ENCODE measurements around the gene CHAC2. TPM values are rescaled to one million over a fixed set of nuclear protein-coding genes. Genes with fewer than 3 reads are reported as not detected.

The CHAC2 gene
- total RNA-seq, 4 donors from 2014 or later, result 1.6 to 3.6 (median 2.1) TPM

GRCh38 chr2:53750041-53750768 lies 17.4 kb upstream of the CHAC2 start:
- ATAC-seq, result no peak
- H3K27ac ChIP-seq, result no peak overlapping the region
- WGBS, 2 donors (ENCODE audit: low coverage in 1 of 2), result 38 to 64% methylated on average over 3 to 4 of the region's 4 CpGs

GRCh38 chr2:53751728-53752127 lies 15.9 kb upstream of the CHAC2 start:
- ATAC-seq, result no peak
- H3K27ac ChIP-seq, result no peak overlapping the region
- TF ChIP-seq POLR2A (IDR thresholded peaks at IDR 0.05), result no peak
- no peak for TF ChIP-seq POLR2AphosphoS5 (IDR thresholded peaks at IDR 0.05)
- peaks cover 0 to 33% of the 10 kb centered on the region in 2 donors for H3K36me3 ChIP-seq
- no peak overlapping the region for H3K4me3 ChIP-seq
- 38 to 57% methylated on average over 1 of the region's 1 CpG for WGBS, 2 donors (ENCODE audit: low coverage in 1 of 2)
- peaks cover 0 to under 1% (median 0%) of the 10 kb centered on the region in 3 donors for H3K9me3 ChIP-seq
- H3K4me1 ChIP-seq, result peaks cover 0 to 13% (median 0%) of the 10 kb centered on the region in 3 donors
- no peaks in the 10 kb centered on the region for H3K27me3 ChIP-seq

More at GRCh38 chr2:53750041-53750768, 17.4 kb upstream of the CHAC2 start:
- TF ChIP-seq EP300 (IDR thresholded peaks at IDR 0.05) (no peak), POLR2AphosphoS5 (IDR thresholded peaks at IDR 0.05) (no peak), POLR2A (IDR thresholded peaks at IDR 0.05) (no peak)
- TF ChIP-seq, protein P1, sequence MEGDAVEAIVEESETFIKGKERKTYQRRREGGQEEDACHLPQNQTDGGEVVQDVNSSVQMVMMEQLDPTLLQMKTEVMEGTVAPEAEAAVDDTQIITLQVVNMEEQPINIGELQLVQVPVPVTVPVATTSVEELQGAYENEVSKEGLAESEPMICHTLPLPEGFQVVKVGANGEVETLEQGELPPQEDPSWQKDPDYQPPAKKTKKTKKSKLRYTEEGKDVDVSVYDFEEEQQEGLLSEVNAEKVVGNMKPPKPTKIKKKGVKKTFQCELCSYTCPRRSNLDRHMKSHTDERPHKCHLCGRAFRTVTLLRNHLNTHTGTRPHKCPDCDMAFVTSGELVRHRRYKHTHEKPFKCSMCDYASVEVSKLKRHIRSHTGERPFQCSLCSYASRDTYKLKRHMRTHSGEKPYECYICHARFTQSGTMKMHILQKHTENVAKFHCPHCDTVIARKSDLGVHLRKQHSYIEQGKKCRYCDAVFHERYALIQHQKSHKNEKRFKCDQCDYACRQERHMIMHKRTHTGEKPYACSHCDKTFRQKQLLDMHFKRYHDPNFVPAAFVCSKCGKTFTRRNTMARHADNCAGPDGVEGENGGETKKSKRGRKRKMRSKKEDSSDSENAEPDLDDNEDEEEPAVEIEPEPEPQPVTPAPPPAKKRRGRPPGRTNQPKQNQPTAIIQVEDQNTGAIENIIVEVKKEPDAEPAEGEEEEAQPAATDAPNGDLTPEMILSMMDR (IDR thresholded peaks at IDR 0.05), result no peak
- Histone ChIP-seq H3K9me3 (no peaks in the 10 kb centered on the region), H3K4me3 (no peak overlapping the region), H3K27me3 (no peaks in the 10 kb centered on the region), H3K4me1 (peaks cover 0 to 15% (median 0%) of the 10 kb centered on the region in 3 donors), H3K36me3 (peaks cover 0 to 22% of the 10 kb centered on the region in 2 donors)

DNA sequence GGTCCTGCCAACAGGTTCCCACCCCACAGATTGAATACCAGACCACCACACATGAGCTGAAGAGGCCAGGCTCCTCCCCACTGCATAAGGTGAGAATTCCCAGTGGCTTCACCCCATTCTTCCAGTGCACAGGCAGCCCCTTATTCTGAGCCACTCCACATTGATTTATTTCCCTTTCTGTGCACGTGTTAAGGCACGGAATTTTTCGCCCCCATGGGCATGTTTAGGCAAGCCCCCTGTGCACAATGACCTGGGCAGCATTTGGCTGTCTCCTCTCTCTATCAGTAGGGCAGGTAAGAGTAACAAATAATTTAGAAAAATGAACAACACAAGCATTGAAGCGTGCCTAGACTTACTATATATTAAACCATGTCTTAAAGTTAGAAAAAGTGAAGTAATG lies 15.2 kb upstream of the CHAC2 start:
- no peak overlapping the region for H3K4me3 ChIP-seq
- no peak overlapping the region for H3K27ac ChIP-seq
- TF ChIP-seq POLR2AphosphoS5 (IDR thresholded peaks at IDR 0.05) (no peak), EP300 (IDR thresholded peaks at IDR 0.05) (no peak), POLR2A (IDR thresholded peaks at IDR 0.05) (no peak)
- TF ChIP-seq, protein P1 (IDR thresholded peaks at IDR 0.05), result no peak
- H3K9me3 ChIP-seq, result peaks cover 0 to 6% (median 0%) of the 10 kb centered on the region in 3 donors
- H3K27me3 ChIP-seq, result no peaks in the 10 kb centered on the region
- no peak for ATAC-seq
- WGBS, 2 donors (ENCODE audit: low coverage in 1 of 2), result 92% methylated on average over 4 of the region's 4 CpGs; no CpG with 5 or more reads in 1 of the 2 donors
- peaks cover 0 to 34% of the 10 kb centered on the region in 2 donors for H3K36me3 ChIP-seq
- H3K4me1 ChIP-seq, result peaks cover 0 to 13% (median 0%) of the 10 kb centered on the region in 3 donors

DNA sequence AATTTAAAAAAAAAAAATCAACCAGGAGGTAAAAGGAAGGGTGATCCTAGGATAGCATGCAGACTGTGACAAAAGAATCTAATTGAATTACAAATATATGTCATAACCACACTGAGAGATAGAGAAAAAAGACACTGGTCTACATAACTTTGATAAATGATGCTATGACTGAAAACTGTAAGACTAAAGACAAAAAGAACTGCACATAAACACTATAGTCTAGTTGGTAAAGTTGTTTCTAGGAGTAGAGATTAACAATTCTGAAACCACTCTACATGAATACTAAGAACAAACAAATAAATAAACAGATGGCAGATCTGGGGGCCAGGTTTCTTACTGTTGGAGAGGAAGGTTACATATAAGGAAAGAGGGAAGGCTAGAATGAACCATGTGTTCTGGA lies 14.6 kb upstream of the CHAC2 start:
- H3K27me3 ChIP-seq, result no peaks in the 10 kb centered on the region
- peaks cover 0 to 6% (median 0%) of the 10 kb centered on the region in 3 donors for H3K9me3 ChIP-seq
- ATAC-seq, result no peak
- H3K27ac ChIP-seq, result no peak overlapping the region
- H3K4me3 ChIP-seq, result no peak overlapping the region
- peaks cover 0 to 32% of the 10 kb centered on the region in 2 donors for H3K36me3 ChIP-seq
- H3K4me1 ChIP-seq, result peaks cover 0 to 13% (median 0%) of the 10 kb centered on the region in 3 donors
- no peak for TF ChIP-seq POLR2AphosphoS5 (IDR thresholded peaks at IDR 0.05)
- TF ChIP-seq EP300 (IDR thresholded peaks at IDR 0.05), result no peak
- no peak for TF ChIP-seq POLR2A (IDR thresholded peaks at IDR 0.05)
- TF ChIP-seq, protein P1 (IDR thresholded peaks at IDR 0.05), result no peak

GRCh38 chr2:53755121-53755520 lies 12.5 kb upstream of the CHAC2 start:
- ATAC-seq, result peak; percentile 69

More at GRCh38 chr2:53755121-53755520, 12.5 kb upstream of the CHAC2 start:
- WGBS, 2 donors (ENCODE audit: low coverage in 1 of 2), result 67 to 75% methylated on average over 2 of the region's 2 CpGs
- no peak overlapping the region for H3K4me3 ChIP-seq
- no peak overlapping the region for H3K27ac ChIP-seq
- peaks cover 0 to 6% (median 0%) of the 10 kb centered on the region in 3 donors for H3K9me3 ChIP-seq
- H3K36me3 ChIP-seq, result peaks cover 0 to 21% of the 10 kb centered on the region in 2 donors
- TF ChIP-seq, protein P1 (IDR thresholded peaks at IDR 0.05), result no peak
- TF ChIP-seq POLR2A (IDR thresholded peaks at IDR 0.05) (no peak), EP300 (IDR thresholded peaks at IDR 0.05) (no peak), POLR2AphosphoS5 (IDR thresholded peaks at IDR 0.05) (no peak)
- peaks cover 0 to 13% (median 0%) of the 10 kb centered on the region in 3 donors for H3K4me1 ChIP-seq
- H3K27me3 ChIP-seq, result no peaks in the 10 kb centered on the region
